HG02678 (cell line): ENCODE results near the gene CEP192.

Experiments
- ATAC-seq: cut with Tn5 transposase; IDR thresholded peaks from one replicate; pipeline ENCODE4 v1.9.1; 2021; ENCODE audit warnings: mild to moderate bottlenecking, moderate library complexity; ENCODE audit not compliant: unreplicated experiment

The CEP192 gene

DNA sequence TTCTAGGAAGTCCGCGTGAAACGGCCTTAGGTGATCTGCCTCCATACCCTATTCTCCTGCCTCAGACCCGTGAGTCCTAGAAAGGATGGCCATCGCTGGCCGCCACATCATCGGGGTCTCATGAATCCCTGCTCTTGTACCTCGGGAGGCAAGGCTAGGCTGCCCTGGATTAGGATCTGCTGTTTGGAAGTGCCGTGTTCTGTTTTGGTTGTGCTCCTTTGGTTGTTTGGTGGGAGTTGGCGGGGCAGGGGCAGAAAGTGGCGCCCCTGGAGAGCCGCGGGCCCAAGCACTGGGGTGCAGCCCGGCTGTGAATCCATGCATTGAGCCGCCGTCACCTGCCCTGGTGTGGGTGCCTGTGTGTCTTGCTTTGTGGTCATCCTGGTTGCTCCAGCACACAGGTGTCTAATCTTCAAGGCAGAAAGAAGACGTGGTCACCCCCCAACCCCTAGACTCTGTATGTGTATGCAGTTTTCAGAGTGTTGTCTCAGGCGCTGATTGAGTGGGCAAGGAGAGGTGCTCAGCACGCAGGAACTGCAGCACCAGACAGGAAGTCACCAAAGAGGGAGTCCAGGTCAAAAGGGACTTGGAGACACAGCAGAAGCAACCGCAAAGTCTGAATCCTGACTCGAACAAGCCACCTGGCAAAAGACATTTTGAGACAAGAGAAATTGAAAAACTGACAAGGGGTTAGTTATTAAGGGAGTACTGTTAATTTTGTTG lies 147.4 kb downstream of the CEP192 start:
- ATAC-seq: no peak

DNA sequence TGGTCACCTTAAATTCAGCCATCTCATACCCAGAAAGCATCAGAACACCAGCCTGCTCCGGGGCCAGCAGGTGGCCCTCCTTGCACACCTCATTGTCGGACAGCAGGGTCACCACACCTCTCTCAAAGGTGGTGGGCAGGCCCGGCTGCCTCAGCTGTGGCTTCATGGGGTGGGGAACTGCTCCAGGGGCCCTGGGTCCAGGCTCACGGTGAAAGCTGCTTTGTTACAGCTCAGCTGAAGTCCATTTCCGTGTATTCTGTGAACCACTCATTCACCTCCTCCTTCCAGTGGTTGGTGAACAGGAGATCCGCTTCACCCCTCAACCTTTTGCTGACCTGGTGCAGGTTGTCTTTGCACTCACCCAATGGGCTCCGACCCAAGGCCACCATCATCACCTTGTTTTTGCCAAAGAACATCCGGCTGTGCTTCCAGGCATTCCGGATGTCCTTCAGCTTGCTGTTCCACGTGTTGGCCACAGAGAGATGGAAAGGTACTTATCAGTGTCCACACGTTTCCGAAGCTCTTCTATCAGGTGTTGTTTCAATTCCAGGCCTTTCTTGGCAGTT lies 148.8 kb downstream of the CEP192 start:
- ATAC-seq: no peak

GRCh38 chr18:13141209-13141608 lies 150.0 kb downstream of the CEP192 start:
- ATAC-seq: no peak

- no peak for ATAC-seq
Observed at GRCh38 chr18:13145636-13146190, 154.6 kb downstream of the CEP192 start.

- ATAC-seq: no peak
Observed at GRCh38 chr18:13147130-13147529, 156.0 kb downstream of the CEP192 start.

DNA sequence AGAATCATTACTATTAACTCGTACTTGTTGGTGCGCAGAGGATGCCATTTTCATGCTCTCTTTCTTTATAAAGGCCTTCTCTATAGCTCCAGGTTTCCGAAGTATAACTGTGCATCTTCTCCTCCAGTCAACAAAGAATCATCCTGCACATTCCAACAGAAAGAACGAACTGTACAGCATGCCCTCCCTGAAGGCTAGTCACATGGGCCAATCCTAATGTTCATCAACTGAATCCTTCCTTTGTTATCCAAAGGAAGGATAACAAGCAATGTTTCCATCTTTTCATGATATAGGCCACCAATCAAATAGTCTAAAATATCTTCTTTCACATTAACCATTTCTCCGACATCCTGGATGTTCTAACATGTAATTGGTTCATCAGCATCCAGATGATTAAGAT lies 160.5 kb downstream of the CEP192 start:
- no peak for ATAC-seq

DNA sequence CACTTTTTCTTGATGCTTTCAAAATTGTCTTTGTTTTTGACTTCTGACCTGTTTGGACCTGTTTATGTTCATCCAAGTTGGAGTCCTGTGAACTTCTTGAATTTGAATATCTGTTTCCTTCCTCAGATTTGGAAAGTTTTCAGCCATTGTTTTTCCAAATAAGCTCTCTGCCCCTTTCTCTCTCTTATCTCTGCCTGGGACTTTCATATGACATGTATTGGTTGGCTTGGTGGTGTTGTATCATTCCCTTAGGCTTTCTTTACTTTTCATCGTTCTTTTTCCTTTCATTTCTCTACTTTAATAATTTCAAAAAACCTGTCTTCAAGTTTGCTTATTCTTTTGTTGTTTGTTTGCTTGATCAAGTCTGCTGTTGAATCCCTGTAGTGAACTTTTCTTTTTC lies 167.3 kb downstream of the CEP192 start:
- ATAC-seq: no peak

DNA sequence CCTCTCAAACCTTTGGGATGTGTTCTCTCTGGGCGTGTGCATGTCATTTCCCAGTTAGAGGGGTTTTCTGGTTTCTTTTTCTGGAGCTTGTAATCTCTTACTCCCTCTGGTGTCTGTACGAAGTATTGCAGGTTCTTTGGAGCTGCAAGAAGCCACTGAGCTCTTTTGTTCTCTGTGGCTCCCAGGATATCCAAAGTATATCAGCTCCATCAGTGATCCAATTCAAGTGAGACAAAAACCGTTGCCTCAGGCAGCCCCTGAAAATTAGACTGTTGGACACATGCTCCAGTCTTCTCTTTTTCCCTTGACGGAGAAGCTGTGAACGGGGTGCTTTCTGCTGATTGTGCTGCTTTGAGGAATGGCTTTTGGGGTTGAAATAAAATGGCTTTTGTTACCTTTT lies 168.4 kb downstream of the CEP192 start:
- ATAC-seq: no peak

DNA sequence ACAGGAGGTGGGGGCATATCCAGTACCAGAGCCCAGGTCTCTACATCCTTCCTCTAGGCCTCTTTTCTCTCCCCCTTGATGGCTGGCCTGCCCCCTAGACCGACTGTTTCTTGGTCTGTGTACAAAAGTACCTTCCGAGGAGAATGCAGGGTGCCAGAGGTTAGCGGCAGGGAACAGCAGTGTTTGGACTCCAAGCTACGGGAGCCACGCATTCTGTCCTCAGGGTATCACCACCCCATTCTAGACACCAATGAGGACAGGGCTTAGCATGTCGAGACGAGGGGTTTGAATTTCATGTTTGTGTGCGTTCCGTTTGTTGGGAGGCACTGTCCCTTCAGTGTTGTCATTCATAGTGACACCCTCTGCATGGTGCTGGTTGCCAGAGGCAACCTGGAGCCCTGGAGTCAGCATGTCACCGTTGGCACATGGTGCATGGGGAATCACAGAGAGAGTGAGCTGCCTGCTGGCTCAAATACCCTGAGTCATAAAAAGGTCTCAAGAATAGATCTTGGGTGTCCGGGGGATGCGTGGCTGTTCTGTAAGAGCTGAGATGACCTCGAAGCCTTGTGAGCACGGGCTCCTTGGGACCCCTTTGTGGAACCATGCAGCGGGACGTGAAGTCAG lies 170.2 kb downstream of the CEP192 start:
- no peak for ATAC-seq

DNA sequence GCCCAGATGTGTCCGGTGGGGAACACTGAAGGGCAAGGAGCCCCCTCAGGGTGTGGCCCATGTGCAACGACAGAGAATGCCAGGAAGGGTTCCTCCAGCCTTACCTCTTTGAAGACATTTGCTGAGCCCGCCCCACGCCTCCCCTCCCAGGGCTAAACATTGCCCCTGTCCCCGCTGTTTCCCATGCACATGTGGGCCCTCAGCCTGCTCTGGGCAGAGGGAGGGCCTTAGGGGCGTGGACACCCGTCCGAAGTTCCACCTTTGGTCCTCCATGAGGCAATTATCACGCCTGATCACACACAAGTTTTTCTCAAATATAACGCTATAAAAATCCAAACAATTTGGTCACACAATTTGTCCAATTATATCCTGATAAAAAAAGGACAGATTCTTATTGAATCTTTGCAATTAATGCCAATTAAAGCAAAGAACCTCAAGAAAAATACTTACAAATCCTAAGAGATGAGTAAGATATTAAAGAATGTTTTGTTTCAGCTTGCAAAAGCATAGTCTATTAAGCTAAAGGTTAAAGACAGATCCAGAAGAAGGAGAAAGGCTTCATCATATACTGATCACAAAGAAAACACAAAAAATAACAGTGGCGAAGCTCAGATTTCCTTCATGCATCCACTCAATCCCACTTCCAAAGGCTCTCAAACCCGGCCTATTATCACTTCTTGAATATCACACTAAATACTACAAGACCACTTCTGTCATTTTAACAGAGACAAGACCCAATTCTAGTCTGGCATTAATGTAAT lies 172.2 kb downstream of the CEP192 start:
- no peak for ATAC-seq

DNA sequence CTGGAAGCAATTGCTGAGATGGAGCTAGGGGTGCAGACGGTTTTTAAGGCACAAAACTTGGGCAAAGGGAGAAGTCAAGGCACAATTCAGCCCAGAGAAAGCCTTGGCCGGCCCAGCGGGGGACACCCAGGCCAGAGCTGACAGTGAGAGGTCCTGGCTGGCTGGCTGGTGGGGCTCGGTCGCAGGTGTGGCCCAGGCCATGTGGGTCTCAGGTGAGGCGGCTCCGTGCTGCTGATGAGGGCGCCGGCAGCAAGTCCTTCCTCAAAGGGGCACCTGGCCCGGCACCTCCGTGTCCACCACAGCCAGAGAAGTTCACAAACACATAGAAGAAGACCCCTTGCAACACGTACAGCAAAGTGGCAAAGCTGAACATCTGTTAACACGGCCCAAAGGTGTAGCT lies 173.2 kb downstream of the CEP192 start:
- no peak for ATAC-seq

GRCh38 chr18:13165636-13166423 lies 174.7 kb downstream of the CEP192 start:
- no peak for ATAC-seq

- ATAC-seq: no peak
Observed at GRCh38 chr18:13173578-13174145, 182.5 kb downstream of the CEP192 start.
